Measurements from ENCODE around the gene CARS2.
"Not testable (repeated sequence)": the region's sequence is repeated elsewhere in the genome, so short reads cannot be mapped to it uniquely, and the experiment has no call there.

Gene CARS2

GRCh38 chr13:110615005-110615321 lies 91.0 kb downstream of the CARS2 start:
- TF ChIP-seq CTCF (IDR thresholded peaks at IDR 0.05; ENCODE audit: low read depth, low read length), result no peak
- no peak for DNase-seq (ENCODE audit: low read depth, low spot score)
- H3K4me3 ChIP-seq (ENCODE audit: low read depth, low read length), result peak overlapping the region; percentile 73
- in situ Hi-C loops (cut with HindIII; ENCODE audit: low sequenced_read_pairs), result no loop called here

- no peak for DNase-seq (ENCODE audit: low read depth, low spot score)
- H3K4me3 ChIP-seq (ENCODE audit: low read depth, low read length), result no peak overlapping the region
- in situ Hi-C loops (cut with HindIII; ENCODE audit: low sequenced_read_pairs), result no loop called here
- no peak for TF ChIP-seq CTCF (IDR thresholded peaks at IDR 0.05; ENCODE audit: low read depth, low read length)
Measured at GRCh38 chr13:110610955-110611595, 94.8 kb downstream of the CARS2 start.

GRCh38 chr13:110607675-110608224 lies 98.2 kb downstream of the CARS2 start:
- H3K4me3 ChIP-seq (ENCODE audit: low read depth, low read length), result no peak overlapping the region
- no peak for DNase-seq (ENCODE audit: low read depth, low spot score)
- TF ChIP-seq CTCF (IDR thresholded peaks at IDR 0.05; ENCODE audit: low read depth, low read length), result no peak
- in situ Hi-C loops (cut with HindIII; ENCODE audit: low sequenced_read_pairs), result no loop called here

- in situ Hi-C loops (cut with HindIII; ENCODE audit: low sequenced_read_pairs); H3K4me3 ChIP-seq (ENCODE audit: low read depth, low read length); DNase-seq (ENCODE audit: low read depth, low spot score): not testable (repeated sequence)
Measured at GRCh38 chr13:110606281-110606680, 99.6 kb downstream of the CARS2 start.

- no peak overlapping the region for H3K4me3 ChIP-seq (ENCODE audit: low read depth, low read length)
- in situ Hi-C loops (cut with HindIII; ENCODE audit: low sequenced_read_pairs), result no loop called here
- no peak for DNase-seq (ENCODE audit: low read depth, low spot score)
- TF ChIP-seq CTCF (IDR thresholded peaks at IDR 0.05; ENCODE audit: low read depth, low read length), result no peak
Measured at GRCh38 chr13:110605132-110605531, 100.8 kb downstream of the CARS2 start.

GRCh38 chr13:110600980-110601379 lies 104.9 kb downstream of the CARS2 start:
- in situ Hi-C loops (cut with HindIII; ENCODE audit: low sequenced_read_pairs), result no loop called here
- H3K4me3 ChIP-seq (ENCODE audit: low read depth, low read length), result no peak overlapping the region
- DNase-seq (ENCODE audit: low read depth, low spot score), result no peak
- no peak for TF ChIP-seq CTCF (IDR thresholded peaks at IDR 0.05; ENCODE audit: low read depth, low read length)

GRCh38 chr13:110600261-110600819 lies 105.6 kb downstream of the CARS2 start:
- H3K4me3 ChIP-seq (ENCODE audit: low read depth, low read length), result no peak overlapping the region
- in situ Hi-C loops (cut with HindIII; ENCODE audit: low sequenced_read_pairs), result no loop called here
- TF ChIP-seq CTCF (IDR thresholded peaks at IDR 0.05; ENCODE audit: low read depth, low read length), result no peak
- no peak for DNase-seq (ENCODE audit: low read depth, low spot score)

Data from astrocyte of the spinal cord (primary cell).